Measurements from ENCODE around the gene MMEL1. TPM values are rescaled to one million over a fixed set of nuclear protein-coding genes. Genes with fewer than 3 reads are reported as not detected.

MMEL1 gene
- total and polyA plus RNA-seq, 2 donors from 2014 or later: 4.0 to 8.5 TPM

GRCh38 chr1:2639203-2639602 lies 6.4 kb upstream of the MMEL1 start:
- H3K9ac ChIP-seq (ENCODE audit: low read length in 3 of 3): no peak overlapping the region
- H3K4me1 ChIP-seq (ENCODE audit: control insufficient read depth in 2 of 3, insufficient read depth in 2 of 3, low read depth in 1 of 3, low read length in 3 of 3): peaks cover 0 to 12% (median 0%) of the 10 kb centered on the region in 3 donors
- no peak overlapping the region for H3K4me3 ChIP-seq (ENCODE audit: low read length in 3 of 3)
- no peaks in the 10 kb centered on the region for H3K36me3 ChIP-seq (ENCODE audit: control insufficient read depth in 2 of 3, insufficient read depth in 3 of 3, low read length in 3 of 3)
- H3K9me3 ChIP-seq (ENCODE audit: control insufficient read depth in 2 of 3, insufficient read depth in 1 of 3, low read length in 3 of 3): peaks cover 0 to 6% (median 0%) of the 10 kb centered on the region in 3 donors
- intact Hi-C loops (cut with DNase I): no loop called here
- no peak for TF ChIP-seq CTCF (IDR thresholded peaks at IDR 0.05; ENCODE audit: borderline replicate concordance, extremely low read depth, insufficient read depth)
- DNase-seq (peak in 1 of 5 donors; percentile 71), FAIRE-seq (no peak)
- no peak overlapping the region for H3K27ac ChIP-seq (ENCODE audit: low read depth in 2 of 2, low read length in 2 of 2)
- no peaks in the 10 kb centered on the region for H3K27me3 ChIP-seq (ENCODE audit: control insufficient read depth, insufficient read depth, low read length)

DNA sequence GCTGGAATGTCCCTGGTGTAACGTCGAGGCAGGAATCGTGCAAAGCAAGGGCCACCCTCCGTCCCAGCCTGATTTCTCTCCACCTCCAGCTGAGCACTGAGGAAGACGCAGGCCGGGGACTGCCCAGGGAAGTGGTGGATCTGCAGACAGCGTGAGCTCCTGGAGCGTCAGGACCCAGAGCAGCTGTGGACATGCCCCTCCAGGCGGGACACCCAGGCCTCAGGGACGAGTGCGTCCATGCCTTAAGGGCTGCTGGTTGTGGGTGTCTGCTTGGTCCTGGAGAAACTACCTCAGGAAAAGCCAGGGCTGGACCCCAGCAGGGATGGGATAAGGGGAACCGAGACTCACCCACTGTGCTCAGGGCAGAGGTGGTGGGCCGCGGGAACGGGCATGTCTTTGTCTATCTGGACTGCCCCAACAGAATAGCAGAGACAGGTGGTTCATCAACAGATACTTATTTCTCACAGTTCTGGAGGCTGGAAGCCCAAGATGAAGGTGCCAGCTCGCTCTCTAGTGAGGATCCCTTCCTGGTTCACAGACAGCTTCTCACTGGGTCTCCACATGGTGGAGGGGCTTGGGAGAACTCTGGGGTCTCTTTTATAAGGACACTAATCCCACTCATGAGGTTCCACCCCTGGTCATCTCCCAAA lies 5.8 kb upstream of the MMEL1 start:
- no peak for TF ChIP-seq CTCF (IDR thresholded peaks at IDR 0.05; ENCODE audit: borderline replicate concordance, extremely low read depth, insufficient read depth)
- Histone ChIP-seq H3K9ac (ENCODE audit: low read length in 3 of 3) (no peak overlapping the region), H3K36me3 (ENCODE audit: control insufficient read depth in 2 of 3, insufficient read depth in 3 of 3, low read length in 3 of 3) (no peaks in the 10 kb centered on the region), H3K27ac (ENCODE audit: low read depth in 2 of 2, low read length in 2 of 2) (no peak overlapping the region), H3K9me3 (ENCODE audit: control insufficient read depth in 2 of 3, insufficient read depth in 1 of 3, low read length in 3 of 3) (peaks cover 0 to 6% (median 0%) of the 10 kb centered on the region in 3 donors), H3K4me3 (ENCODE audit: low read length in 3 of 3) (no peak overlapping the region), H3K27me3 (ENCODE audit: control insufficient read depth, insufficient read depth, low read length) (no peaks in the 10 kb centered on the region), H3K4me1 (ENCODE audit: control insufficient read depth in 2 of 3, insufficient read depth in 2 of 3, low read depth in 1 of 3, low read length in 3 of 3) (peaks cover 0 to 12% (median 0%) of the 10 kb centered on the region in 3 donors)
- FAIRE-seq (no peak), DNase-seq (no peak)
- intact Hi-C loops (cut with DNase I): no loop called here

DNA sequence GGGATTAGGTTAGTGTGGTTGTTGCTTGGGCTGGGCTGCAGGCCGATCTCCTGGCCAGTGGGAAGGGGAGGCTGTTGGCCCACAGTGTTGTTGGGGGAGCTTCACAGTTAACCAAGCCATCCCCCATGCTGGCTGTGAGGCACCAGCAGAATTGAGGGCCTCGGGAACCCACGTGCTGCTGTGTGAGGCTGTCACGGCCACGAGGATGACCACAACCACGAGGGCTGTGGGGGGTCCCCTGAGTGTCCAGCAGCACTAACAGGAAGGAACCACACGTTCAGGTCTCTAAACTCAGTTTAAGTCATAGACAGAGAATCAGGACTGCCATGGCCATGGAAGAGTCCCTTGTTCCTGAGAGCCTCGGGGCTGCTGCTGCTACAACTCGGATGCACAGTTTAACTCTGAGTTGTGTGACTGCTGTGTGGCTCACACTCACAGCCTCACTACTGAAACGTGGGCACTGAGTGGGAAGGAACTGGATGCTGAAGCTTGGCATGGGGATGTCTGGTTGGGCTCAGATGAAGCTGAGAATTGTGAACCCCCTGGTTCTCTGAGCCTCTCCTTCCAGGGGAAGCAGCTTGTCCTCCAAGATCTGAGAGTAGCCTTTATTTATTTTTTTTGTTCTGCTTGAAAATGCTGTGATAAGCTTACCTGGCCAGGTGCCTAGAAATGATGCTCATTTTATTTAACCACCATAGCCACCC lies 4.8 kb upstream of the MMEL1 start:
- FAIRE-seq: no peak
- no peak for DNase-seq
- Histone ChIP-seq H3K4me1 (ENCODE audit: control insufficient read depth in 2 of 3, insufficient read depth in 2 of 3, low read depth in 1 of 3, low read length in 3 of 3) (peaks cover 0 to 9% (median 0%) of the 10 kb centered on the region in 3 donors), H3K27ac (ENCODE audit: low read depth in 2 of 2, low read length in 2 of 2) (no peak overlapping the region), H3K27me3 (ENCODE audit: control insufficient read depth, insufficient read depth, low read length) (no peaks in the 10 kb centered on the region), H3K4me3 (ENCODE audit: low read length in 3 of 3) (no peak overlapping the region), H3K9me3 (ENCODE audit: control insufficient read depth in 2 of 3, insufficient read depth in 1 of 3, low read length in 3 of 3) (peaks cover 0 to 6% (median 0%) of the 10 kb centered on the region in 3 donors), H3K9ac (ENCODE audit: low read length in 3 of 3) (no peak overlapping the region), H3K36me3 (ENCODE audit: control insufficient read depth in 2 of 3, insufficient read depth in 3 of 3, low read length in 3 of 3) (no peaks in the 10 kb centered on the region)
- TF ChIP-seq CTCF (IDR thresholded peaks at IDR 0.05; ENCODE audit: borderline replicate concordance, extremely low read depth, insufficient read depth): no peak
- intact Hi-C loops (cut with DNase I): no loop called here
